HepG2 (cell line): ENCODE data around the gene SSC5D. TPM values are rescaled to one million over a fixed set of nuclear protein-coding genes. Genes with fewer than 3 reads are reported as not detected.

Source experiments
- CBFB ChIP-seq: sonication (generic); formaldehyde crosslinking; IDR thresholded peaks from 2 replicates; pipeline ENCODE4 v1.4.0; 2020; ENCODE audit warnings: missing genetic modification reagents
- LCORL ChIP-seq, 2 experiments: fragments of 450-650 bp in 1 of 2; sonication (generic) in 1 of 2; formaldehyde crosslinking in 1 of 2; IDR thresholded peaks; 2 replicates each; pipeline versions ENCODE4 v1.5.0 to v1.6.1; 2017 to 2020; ENCODE audit warnings: antibody characterized with exemption in 1 of 2, missing genetic modification reagents in 1 of 2
- STAG1 ChIP-seq: sonication (generic); formaldehyde crosslinking; IDR thresholded peaks from 2 replicates; pipeline ENCODE4 v1.4.0; 2020; ENCODE audit warnings: missing genetic modification reagents
- THAP11 ChIP-seq: IDR thresholded peaks from 2 replicates; pipeline ENCODE4 v1.6.1; 2016; ENCODE audit warnings: missing biosample characterization, missing genetic modification reagents
- ZEB1 ChIP-seq: IDR thresholded peaks from 2 replicates; pipeline ENCODE4 v1.6.1; 2012; ENCODE audit warnings: mild to moderate bottlenecking, low read depth, inconsistent platforms; ENCODE audit not compliant: insufficient replicate concordance
- ZFP36L1 ChIP-seq: sonication (generic); formaldehyde crosslinking; IDR thresholded peaks from 2 replicates; pipeline ENCODE4 v1.8.0; 2022; ENCODE audit warnings: mild to moderate bottlenecking, missing genetic modification reagents, moderate library complexity
- polyA plus RNA-seq, 8 experiments: library from polyadenylated mRNA; depleted of rRNA in 3 of 8; stranded (reverse) in 7 of 8; unstranded in 1 of 8; fragments of >200 nt; fragmentation: Illumina TruSeq in 4 of 8; extraction: Trizol in 4 of 8; gene quantifications; 2 replicates each; pipeline versions ENCODE4 v1.2.1 to v1.2.3, GENCODE V29; 2011 to 2016; ENCODE audit warnings: low read depth in 4 of 8, missing spikeins in 1 of 8, mixed read lengths in 1 of 8; ENCODE audit not compliant: insufficient read depth in 1 of 8
- total RNA-seq, 5 experiments: library from RNA; depleted of rRNA; stranded (reverse); fragments of >200 nt; fragmentation: Illumina TruSeq; extraction: Trizol; gene quantifications; 2 replicates each; pipeline ENCODE4 v1.2.3, GENCODE V29; 2016; ENCODE audit warnings: low read depth in 1 of 5
- TF ChIP-seq, protein P1 (sequence below): sonication (generic); formaldehyde crosslinking; IDR thresholded peaks from 2 replicates; pipeline ENCODE4 v1.5.1; 2020; ENCODE audit warnings: missing genetic modification reagents, mild to moderate bottlenecking, borderline replicate concordance
- TF ChIP-seq, protein P2 (sequence below), 2 experiments: sonication (generic) in 1 of 2; formaldehyde crosslinking in 1 of 2; IDR thresholded peaks; 2 replicates each; pipeline versions ENCODE4 v1.4.0 to v1.6.1; 2018 to 2020; ENCODE audit warnings: missing genetic modification reagents in 2 of 2, borderline replicate concordance in 1 of 2, low read depth in 1 of 2, mild to moderate bottlenecking in 1 of 2, missing biosample characterization in 1 of 2
- TF ChIP-seq, protein P3 (sequence below): sonication (generic); formaldehyde crosslinking; IDR thresholded peaks from 2 replicates; pipeline ENCODE4 v1.4.0; 2020; ENCODE audit warnings: mild to moderate bottlenecking, missing genetic modification reagents
- TF ChIP-seq, protein P4 (sequence below), 2 experiments: sonication (generic) in 1 of 2; formaldehyde crosslinking in 1 of 2; IDR thresholded peaks; 2 replicates each; pipeline versions ENCODE4 v1.6.1 to v1.9.0; 2014 to 2022; ENCODE audit warnings: antibody characterized with exemption in 1 of 2, borderline replicate concordance in 1 of 2, inconsistent platforms in 1 of 2, low read depth in 1 of 2, missing genetic modification reagents in 1 of 2

The SSC5D gene
- total and polyA plus RNA-seq, 2 of the 13 experiments (the other 11 are each of a cell fraction or from before 2014, with no cell fraction given) = not detected

DNA sequence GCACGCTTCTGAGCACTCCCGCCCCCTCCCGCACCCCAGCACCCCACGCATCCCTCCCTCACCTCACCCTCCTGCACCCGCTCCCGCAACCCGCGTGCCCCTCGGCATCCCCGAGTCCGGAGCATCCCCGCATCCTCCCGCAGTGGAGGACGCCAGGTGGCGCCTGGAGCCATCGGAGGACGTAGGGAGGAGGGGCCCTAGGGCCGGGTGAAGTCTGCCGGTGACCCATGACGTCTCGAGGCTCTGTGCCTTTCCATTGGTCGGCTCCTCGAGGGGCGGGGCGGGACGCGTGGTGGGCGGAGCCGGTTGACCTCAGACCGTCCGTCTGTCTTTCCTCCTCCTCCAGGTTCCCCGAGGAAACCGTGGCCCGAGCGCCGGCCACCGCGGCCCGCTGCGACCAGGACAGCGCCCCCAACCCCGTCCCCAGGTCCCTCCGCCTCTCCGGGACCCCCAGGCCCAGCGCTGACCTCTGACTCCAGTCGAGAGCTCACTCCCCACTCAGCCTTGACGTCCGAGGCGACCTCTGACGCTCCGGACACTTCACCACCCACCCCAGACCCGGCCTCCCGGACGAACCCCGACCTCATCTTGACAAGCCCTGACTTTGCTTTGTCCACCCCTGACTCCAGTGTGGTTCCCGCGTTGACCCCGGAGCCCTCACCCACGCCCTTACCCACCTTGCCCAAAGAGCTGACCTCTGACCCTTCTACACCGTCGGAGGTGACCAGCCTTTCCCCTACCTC lies 28.8 kb downstream of the SSC5D start (continued):
- TF ChIP-seq, protein P1, sequence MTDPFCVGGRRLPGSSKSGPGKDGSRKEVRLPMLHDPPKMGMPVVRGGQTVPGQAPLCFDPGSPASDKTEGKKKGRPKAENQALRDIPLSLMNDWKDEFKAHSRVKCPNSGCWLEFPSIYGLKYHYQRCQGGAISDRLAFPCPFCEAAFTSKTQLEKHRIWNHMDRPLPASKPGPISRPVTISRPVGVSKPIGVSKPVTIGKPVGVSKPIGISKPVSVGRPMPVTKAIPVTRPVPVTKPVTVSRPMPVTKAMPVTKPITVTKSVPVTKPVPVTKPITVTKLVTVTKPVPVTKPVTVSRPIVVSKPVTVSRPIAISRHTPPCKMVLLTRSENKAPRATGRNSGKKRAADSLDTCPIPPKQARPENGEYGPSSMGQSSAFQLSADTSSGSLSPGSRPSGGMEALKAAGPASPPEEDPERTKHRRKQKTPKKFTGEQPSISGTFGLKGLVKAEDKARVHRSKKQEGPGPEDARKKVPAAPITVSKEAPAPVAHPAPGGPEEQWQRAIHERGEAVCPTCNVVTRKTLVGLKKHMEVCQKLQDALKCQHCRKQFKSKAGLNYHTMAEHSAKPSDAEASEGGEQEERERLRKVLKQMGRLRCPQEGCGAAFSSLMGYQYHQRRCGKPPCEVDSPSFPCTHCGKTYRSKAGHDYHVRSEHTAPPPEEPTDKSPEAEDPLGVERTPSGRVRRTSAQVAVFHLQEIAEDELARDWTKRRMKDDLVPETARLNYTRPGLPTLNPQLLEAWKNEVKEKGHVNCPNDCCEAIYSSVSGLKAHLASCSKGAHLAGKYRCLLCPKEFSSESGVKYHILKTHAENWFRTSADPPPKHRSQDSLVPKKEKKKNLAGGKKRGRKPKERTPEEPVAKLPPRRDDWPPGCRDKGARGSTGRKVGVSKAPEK (CRISPR knock-in tag) = no peak
- TF ChIP-seq LCORL (IDR thresholded peaks at IDR 0.05) (no peak), LCORL (CRISPR knock-in tag; IDR thresholded peaks at IDR 0.05) (peak; percentile 67), ZEB1 (no peak), CBFB (CRISPR knock-in tag) (0 out of 2 replicates have a peak, but pooled peaks have one; percentile 21), STAG1 (peak; percentile 96), THAP11 (CRISPR knock-in tag) (peak; percentile 73), ZFP36L1 (no peak)
- TF ChIP-seq, protein P2, sequence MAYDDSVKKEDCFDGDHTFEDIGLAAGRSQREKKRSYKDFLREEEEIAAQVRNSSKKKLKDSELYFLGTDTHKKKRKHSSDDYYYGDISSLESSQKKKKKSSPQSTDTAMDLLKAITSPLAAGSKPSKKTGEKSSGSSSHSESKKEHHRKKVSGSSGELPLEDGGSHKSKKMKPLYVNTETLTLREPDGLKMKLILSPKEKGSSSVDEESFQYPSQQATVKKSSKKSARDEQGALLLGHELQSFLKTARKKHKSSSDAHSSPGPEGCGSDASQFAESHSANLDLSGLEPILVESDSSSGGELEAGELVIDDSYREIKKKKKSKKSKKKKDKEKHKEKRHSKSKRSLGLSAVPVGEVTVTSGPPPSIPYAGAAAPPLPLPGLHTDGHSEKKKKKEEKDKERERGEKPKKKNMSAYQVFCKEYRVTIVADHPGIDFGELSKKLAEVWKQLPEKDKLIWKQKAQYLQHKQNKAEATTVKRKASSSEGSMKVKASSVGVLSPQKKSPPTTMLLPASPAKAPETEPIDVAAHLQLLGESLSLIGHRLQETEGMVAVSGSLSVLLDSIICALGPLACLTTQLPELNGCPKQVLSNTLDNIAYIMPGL (CRISPR knock-in tag; IDR thresholded peaks at IDR 0.05; ENCODE audit: borderline replicate concordance in 1 of 2, low read depth in 1 of 2) = peak; percentile 78 to 85
- TF ChIP-seq, protein P3, sequence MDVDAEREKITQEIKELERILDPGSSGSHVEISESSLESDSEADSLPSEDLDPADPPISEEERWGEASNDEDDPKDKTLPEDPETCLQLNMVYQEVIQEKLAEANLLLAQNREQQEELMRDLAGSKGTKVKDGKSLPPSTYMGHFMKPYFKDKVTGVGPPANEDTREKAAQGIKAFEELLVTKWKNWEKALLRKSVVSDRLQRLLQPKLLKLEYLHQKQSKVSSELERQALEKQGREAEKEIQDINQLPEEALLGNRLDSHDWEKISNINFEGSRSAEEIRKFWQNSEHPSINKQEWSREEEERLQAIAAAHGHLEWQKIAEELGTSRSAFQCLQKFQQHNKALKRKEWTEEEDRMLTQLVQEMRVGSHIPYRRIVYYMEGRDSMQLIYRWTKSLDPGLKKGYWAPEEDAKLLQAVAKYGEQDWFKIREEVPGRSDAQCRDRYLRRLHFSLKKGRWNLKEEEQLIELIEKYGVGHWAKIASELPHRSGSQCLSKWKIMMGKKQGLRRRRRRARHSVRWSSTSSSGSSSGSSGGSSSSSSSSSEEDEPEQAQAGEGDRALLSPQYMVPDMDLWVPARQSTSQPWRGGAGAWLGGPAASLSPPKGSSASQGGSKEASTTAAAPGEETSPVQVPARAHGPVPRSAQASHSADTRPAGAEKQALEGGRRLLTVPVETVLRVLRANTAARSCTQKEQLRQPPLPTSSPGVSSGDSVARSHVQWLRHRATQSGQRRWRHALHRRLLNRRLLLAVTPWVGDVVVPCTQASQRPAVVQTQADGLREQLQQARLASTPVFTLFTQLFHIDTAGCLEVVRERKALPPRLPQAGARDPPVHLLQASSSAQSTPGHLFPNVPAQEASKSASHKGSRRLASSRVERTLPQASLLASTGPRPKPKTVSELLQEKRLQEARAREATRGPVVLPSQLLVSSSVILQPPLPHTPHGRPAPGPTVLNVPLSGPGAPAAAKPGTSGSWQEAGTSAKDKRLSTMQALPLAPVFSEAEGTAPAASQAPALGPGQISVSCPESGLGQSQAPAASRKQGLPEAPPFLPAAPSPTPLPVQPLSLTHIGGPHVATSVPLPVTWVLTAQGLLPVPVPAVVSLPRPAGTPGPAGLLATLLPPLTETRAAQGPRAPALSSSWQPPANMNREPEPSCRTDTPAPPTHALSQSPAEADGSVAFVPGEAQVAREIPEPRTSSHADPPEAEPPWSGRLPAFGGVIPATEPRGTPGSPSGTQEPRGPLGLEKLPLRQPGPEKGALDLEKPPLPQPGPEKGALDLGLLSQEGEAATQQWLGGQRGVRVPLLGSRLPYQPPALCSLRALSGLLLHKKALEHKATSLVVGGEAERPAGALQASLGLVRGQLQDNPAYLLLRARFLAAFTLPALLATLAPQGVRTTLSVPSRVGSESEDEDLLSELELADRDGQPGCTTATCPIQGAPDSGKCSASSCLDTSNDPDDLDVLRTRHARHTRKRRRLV (CRISPR knock-in tag) = 0 out of 2 replicates have a peak, but pooled peaks have one; percentile 34
- TF ChIP-seq, protein P4, sequence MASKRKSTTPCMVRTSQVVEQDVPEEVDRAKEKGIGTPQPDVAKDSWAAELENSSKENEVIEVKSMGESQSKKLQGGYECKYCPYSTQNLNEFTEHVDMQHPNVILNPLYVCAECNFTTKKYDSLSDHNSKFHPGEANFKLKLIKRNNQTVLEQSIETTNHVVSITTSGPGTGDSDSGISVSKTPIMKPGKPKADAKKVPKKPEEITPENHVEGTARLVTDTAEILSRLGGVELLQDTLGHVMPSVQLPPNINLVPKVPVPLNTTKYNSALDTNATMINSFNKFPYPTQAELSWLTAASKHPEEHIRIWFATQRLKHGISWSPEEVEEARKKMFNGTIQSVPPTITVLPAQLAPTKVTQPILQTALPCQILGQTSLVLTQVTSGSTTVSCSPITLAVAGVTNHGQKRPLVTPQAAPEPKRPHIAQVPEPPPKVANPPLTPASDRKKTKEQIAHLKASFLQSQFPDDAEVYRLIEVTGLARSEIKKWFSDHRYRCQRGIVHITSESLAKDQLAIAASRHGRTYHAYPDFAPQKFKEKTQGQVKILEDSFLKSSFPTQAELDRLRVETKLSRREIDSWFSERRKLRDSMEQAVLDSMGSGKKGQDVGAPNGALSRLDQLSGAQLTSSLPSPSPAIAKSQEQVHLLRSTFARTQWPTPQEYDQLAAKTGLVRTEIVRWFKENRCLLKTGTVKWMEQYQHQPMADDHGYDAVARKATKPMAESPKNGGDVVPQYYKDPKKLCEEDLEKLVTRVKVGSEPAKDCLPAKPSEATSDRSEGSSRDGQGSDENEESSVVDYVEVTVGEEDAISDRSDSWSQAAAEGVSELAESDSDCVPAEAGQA (IDR thresholded peaks at IDR 0.05; ENCODE audit: low read depth) = no peak
- TF ChIP-seq, protein P4 (CRISPR knock-in tag; IDR thresholded peaks at IDR 0.05; ENCODE audit: borderline replicate concordance) = no peak
